Liver (tissue), 9 donors: Measurements from ENCODE around the gene RALGDS. TPM values are rescaled to one million over a fixed set of nuclear protein-coding genes. Genes with fewer than 3 reads are reported as not detected.

ENCODE experiments used
- DNase-seq: peaks from one replicate; pipeline ENCODE4 v3.0.0-alpha.2; 2017; ENCODE audit warnings: low spot score
- H3K27ac ChIP-seq, 2 donors: one replicate each; pipeline ENCODE4 v1.7.0; 2013; ENCODE audit warnings: inconsistent platforms in 2 of 2, low read length in 2 of 2, control low read depth in 1 of 2, low read depth in 1 of 2, mild to moderate bottlenecking in 1 of 2
- H3K27me3 ChIP-seq, 4 donors: one replicate each; pipeline versions ENCODE4 v1.6.1 to v1.7.0; 2013; ENCODE audit warnings: low read length in 3 of 4, inconsistent platforms in 1 of 4, mild to moderate bottlenecking in 1 of 4, moderate library complexity in 1 of 4; ENCODE audit not compliant: control insufficient read depth in 4 of 4, insufficient read depth in 4 of 4
- H3K36me3 ChIP-seq, 4 donors: one replicate each; pipeline versions ENCODE4 v1.6.1 to v1.7.0; 2013; ENCODE audit warnings: low read length in 3 of 4, mild to moderate bottlenecking in 3 of 4, low read depth in 1 of 4, moderate library complexity in 1 of 4; ENCODE audit not compliant: control insufficient read depth in 4 of 4, insufficient read depth in 3 of 4
- H3K4me1 ChIP-seq, 4 donors: one replicate each; pipeline versions ENCODE4 v1.6.1 to v1.7.0; 2013; ENCODE audit warnings: low read length in 3 of 4, mild to moderate bottlenecking in 3 of 4, moderate library complexity in 1 of 4; ENCODE audit not compliant: control insufficient read depth in 4 of 4, insufficient read depth in 4 of 4
- H3K4me3 ChIP-seq, 3 donors: one replicate each; pipeline versions ENCODE4 v1.6.1 to v1.7.0; 2013; ENCODE audit warnings: low read length in 3 of 3, control low read depth in 1 of 3, low read depth in 1 of 3, mild to moderate bottlenecking in 1 of 3
- H3K9ac ChIP-seq, 2 donors: one replicate each; pipeline ENCODE4 v1.7.0; 2013; ENCODE audit warnings: low read length in 2 of 2, mild to moderate bottlenecking in 2 of 2, moderate library complexity in 2 of 2, control low read depth in 1 of 2, low read depth in 1 of 2
- H3K9me3 ChIP-seq, 4 donors: one replicate each; pipeline versions ENCODE4 v1.6.1 to v1.7.0; 2013; ENCODE audit warnings: low read length in 3 of 4; ENCODE audit not compliant: control insufficient read depth in 4 of 4
- ATF3 ChIP-seq: IDR thresholded peaks from 2 replicates; pipeline ENCODE4 v1.6.1; 2016; ENCODE audit warnings: antibody characterized with exemption
- CTCF ChIP-seq: fragments of 150-350 bp; IDR thresholded peaks from 2 replicates; pipeline ENCODE4 v1.5.1; 2017; ENCODE audit warnings: improper control_type of control experiment, low read depth, low read length; ENCODE audit not compliant: missing input control
- EGR1 ChIP-seq, 2 donors: IDR thresholded peaks; 2 replicates each; pipeline ENCODE4 v1.6.1; 2016 to 2018; ENCODE audit warnings: antibody characterized with exemption in 2 of 2, low read depth in 2 of 2
- FOXA1 ChIP-seq: IDR thresholded peaks from 2 replicates; pipeline ENCODE4 v1.6.1; 2016; ENCODE audit warnings: antibody characterized with exemption
- FOXA2 ChIP-seq: IDR thresholded peaks from 2 replicates; pipeline ENCODE4 v1.6.1; 2016; ENCODE audit warnings: antibody characterized with exemption
- GABPA ChIP-seq, 2 donors: IDR thresholded peaks in 1 of 2; conservative IDR thresholded peaks in 1 of 2; 2 replicates each; pipeline ENCODE4 v1.6.1; 2016; ENCODE audit warnings: antibody characterized with exemption in 2 of 2, mild to moderate bottlenecking in 1 of 2, moderate library complexity in 1 of 2
- HNF4G ChIP-seq: IDR thresholded peaks from 2 replicates; pipeline ENCODE4 v1.6.1; 2016; ENCODE audit warnings: antibody characterized with exemption
- NR2F2 ChIP-seq: IDR thresholded peaks from 2 replicates; pipeline ENCODE4 v1.6.1; 2016; ENCODE audit warnings: antibody characterized with exemption
- TAF1 ChIP-seq: conservative IDR thresholded peaks from 2 replicates; pipeline ENCODE4 v1.6.1; 2016; ENCODE audit warnings: antibody characterized with exemption, mild to moderate bottlenecking
- YY1 ChIP-seq: IDR thresholded peaks from 2 replicates; pipeline ENCODE4 v1.6.1; 2016; ENCODE audit warnings: antibody characterized with exemption, mild to moderate bottlenecking
- ZBTB33 ChIP-seq: IDR thresholded peaks from 2 replicates; pipeline ENCODE4 v1.6.1; 2016; ENCODE audit warnings: antibody characterized with exemption
- WGBS: extraction: QIAGEN DNeasy Blood & Tissue Kit; methylation state at CpG from one replicate; pipeline ENCODE4 v1.1.7; 2013; 5-methylcytosine and 5-hydroxymethylcytosine counted together
- polyA plus RNA-seq, 2 donors: library from polyadenylated mRNA; stranded (reverse) in 1 of 2; unstranded in 1 of 2; fragments of 200-250 nt in 1 of 2; fragments of >200 nt in 1 of 2; fragmentation: Nextera tagmentation in 1 of 2; extraction: Ambion mirVana in 1 of 2; gene quantifications; one replicate each; pipeline versions ENCODE4 v1.2.1 to v1.2.3, GENCODE V29; 2013 to 2015
- total RNA-seq, 2 donors: library from RNA; depleted of rRNA; stranded (reverse); fragments of >200 nt; gene quantifications; one replicate each; pipeline ENCODE4 v1.2.3, GENCODE V29; 2014
- donor health status: healthy.
- donor health status: healthy.
- donor health status: healthy.
- donor health status: healthy.
- donor health status: healthy.

The RALGDS gene
- total and polyA plus RNA-seq, 4 donors = 1.3 to 19.0 (median 7.3) TPM

GRCh38 chr9:133154097-133154989, 33.3 kb upstream of the RALGDS start:
- Histone ChIP-seq H3K27ac (no peak overlapping the region), H3K4me1 (no peaks in the 10 kb centered on the region), H3K9me3 (no peaks in the 10 kb centered on the region), H3K27me3 (no peaks in the 10 kb centered on the region), H3K9ac (no peak overlapping the region), H3K4me3 (no peak overlapping the region), H3K36me3 (no peaks in the 10 kb centered on the region)
- 89% methylated on average over 13 of the region's 13 CpGs for WGBS
- DNase-seq = no peak
- no peak for TF ChIP-seq EGR1 (IDR thresholded peaks at IDR 0.05; ENCODE audit: low read depth in 2 of 2)
- TF ChIP-seq NR2F2 = no peak
- TF ChIP-seq TAF1 = no peak
- no peak for TF ChIP-seq FOXA2
- no peak for TF ChIP-seq ZBTB33
- no peak for TF ChIP-seq FOXA1

GRCh38 chr9:133153227-133154096, 32.4 kb upstream of the RALGDS start:
- no peak for DNase-seq
- Histone ChIP-seq H3K9me3 (no peaks in the 10 kb centered on the region), H3K27me3 (no peaks in the 10 kb centered on the region), H3K4me3 (no peak overlapping the region), H3K27ac (no peak overlapping the region), H3K36me3 (no peaks in the 10 kb centered on the region), H3K9ac (no peak overlapping the region), H3K4me1 (peaks cover 0 to 4% (median 3%) of the 10 kb centered on the region in 4 donors)
- no peak for TF ChIP-seq YY1
- no peak for TF ChIP-seq HNF4G
- TF ChIP-seq NR2F2 = no peak
- no peak for TF ChIP-seq ATF3
- no peak for TF ChIP-seq EGR1 (IDR thresholded peaks at IDR 0.05; ENCODE audit: low read depth in 2 of 2)
- no peak for TF ChIP-seq CTCF
- TF ChIP-seq GABPA (IDR thresholded peaks at IDR 0.05 in 1 of 2, conservative IDR thresholded peaks at IDR 0.05 in 1 of 2) = no peak
- WGBS = 77% methylated on average over 36 of the region's 36 CpGs
